Measurements from ENCODE around the gene KIF26A.

The KIF26A gene

DNA sequence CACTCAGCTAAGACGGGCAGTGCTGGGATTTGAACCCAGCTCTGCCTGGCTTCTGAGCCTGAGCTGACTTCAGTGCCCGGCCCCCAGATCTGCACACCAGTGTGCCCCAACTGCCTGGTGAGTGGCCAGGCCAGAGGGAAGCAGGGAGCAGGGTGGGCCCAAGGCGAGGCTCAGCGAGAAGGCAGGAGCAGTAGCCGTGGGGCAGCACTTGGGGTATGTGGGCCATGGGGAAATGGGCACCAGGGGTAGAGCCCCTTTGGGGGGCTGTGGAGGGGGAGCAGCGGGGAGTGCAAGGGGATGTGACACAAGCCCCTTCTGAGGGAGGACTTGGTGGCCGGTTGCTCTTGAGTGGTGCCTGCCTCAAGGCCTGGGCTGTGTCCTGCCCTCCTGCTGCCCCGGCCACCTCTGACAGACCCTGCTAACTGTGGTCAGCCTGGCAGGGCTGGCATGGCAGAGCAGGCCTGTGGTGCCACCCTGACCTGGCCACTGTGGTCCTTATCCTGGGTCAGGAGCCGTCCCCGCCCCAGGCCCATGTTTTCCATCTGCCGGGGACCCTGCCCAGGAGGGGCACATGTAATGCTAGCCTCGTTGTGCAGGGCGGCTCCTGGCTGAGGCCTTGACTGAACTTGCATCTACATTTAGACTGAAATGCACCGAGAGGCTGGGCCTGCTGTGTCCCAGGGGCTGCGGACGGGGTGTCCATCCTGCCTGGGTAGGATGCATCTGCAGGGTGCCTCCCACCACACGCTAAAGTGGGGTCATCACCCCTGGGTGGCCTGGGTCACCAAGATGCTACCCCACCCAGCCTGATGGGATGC is 90.5 kb downstream of the KIF26A start:
- Mint-ChIP-seq H3K27me3 (peaks cover 3% of the 10 kb centered on the region), H3K27ac (no peak overlapping the region), H3K4me1 (ENCODE audit: low read depth) (peaks cover 20% of the 10 kb centered on the region), H3K9me3 (ENCODE audit: low read depth) (no peaks in the 10 kb centered on the region), H3K4me3 (no peak overlapping the region), H3K36me3 (peaks cover 3% of the 10 kb centered on the region)

DNA sequence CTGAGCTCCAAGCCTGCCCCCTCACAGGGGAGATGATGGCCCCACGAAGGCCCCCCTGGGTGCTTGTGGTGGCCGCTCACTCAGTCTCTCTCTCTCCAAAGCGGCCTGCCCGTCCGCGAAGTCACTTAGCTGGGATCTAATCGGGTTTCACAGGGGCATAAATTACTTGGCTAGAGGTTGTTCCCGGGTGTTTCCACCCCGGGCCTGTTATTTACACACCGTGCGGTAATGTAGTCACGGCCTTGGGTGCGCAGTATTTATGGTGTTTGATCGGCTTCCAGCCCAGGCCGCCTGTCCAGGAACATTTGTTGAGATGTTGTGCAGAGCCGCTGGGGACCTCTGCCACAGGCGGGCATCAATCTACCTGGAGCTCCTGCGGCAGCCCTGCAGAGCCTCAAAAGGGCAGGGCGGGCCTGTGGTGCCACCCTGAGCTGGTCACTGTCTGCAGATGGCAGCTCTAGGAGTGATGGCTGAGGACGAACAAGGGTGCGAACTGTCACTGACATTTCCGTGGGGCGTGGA is 91.2 kb downstream of the KIF26A start:
- Mint-ChIP-seq H3K4me1 (ENCODE audit: low read depth) (peaks cover 14% of the 10 kb centered on the region), H3K9me3 (ENCODE audit: low read depth) (no peaks in the 10 kb centered on the region), H3K27ac (no peak overlapping the region), H3K36me3 (peaks cover 3% of the 10 kb centered on the region), H3K4me3 (no peak overlapping the region), H3K27me3 (peaks cover under 1% of the 10 kb centered on the region)

DNA sequence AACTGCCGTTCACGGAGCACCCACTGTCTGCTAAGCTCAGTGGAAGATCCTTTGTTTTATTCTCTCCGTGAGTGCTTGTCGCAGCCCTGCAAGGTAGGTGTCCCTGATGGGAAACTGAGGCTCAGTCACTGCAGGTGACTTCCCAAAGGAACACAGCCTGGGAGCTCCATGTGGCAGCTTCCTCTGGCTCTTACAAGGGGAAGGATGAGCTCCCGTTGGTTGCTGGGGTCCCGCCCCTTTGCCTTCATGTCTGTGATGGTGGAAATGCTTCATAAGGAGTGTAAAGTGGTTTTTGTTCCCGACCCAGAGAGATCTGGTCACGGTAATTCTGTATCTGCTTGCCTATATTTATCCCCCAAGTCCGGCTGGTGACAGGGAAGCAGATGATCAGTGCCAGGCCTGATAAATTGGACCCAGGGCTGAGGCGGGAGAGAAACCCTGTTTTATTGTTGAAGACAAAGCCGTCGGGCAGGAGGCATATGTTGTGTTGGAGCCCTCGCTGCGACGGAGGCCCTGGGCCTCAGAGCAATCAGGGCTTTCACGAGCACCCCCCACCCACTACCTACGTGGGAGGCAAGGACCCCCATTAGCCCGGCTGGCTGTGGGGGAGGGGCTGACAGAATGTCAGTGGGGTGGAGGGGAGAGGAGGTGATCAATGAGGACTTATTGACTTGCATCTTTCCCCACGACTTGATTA is 91.9 kb downstream of the KIF26A start:
- Mint-ChIP-seq H3K36me3 (peaks cover 3% of the 10 kb centered on the region), H3K27me3 (no peaks in the 10 kb centered on the region), H3K4me1 (ENCODE audit: low read depth) (peaks cover 10% of the 10 kb centered on the region), H3K27ac (no peak overlapping the region), H3K9me3 (ENCODE audit: low read depth) (no peaks in the 10 kb centered on the region), H3K4me3 (no peak overlapping the region)

Data from activated naive CD8-positive, alpha-beta T cell (primary cell).